ENCODE measurements around the gene FHIT.

The FHIT gene

GRCh38 chr3:60393946-60394345 lies 857.3 kb downstream of the FHIT start:
- DNase-seq = no peak
- H3K27me3 ChIP-seq = no peaks in the 10 kb centered on the region
- no peak for TF ChIP-seq CTCF (IDR thresholded peaks at IDR 0.05)
- H3K4me1 ChIP-seq = no peaks in the 10 kb centered on the region
- H3K9me3 ChIP-seq = no peaks in the 10 kb centered on the region
- intact Hi-C loops (cut with DNase I; ENCODE audit: low total_unique reads) = no loop called here
- H3K27ac ChIP-seq = no peak overlapping the region
- no peaks in the 10 kb centered on the region for H3K36me3 ChIP-seq
- H3K4me3 ChIP-seq = no peak overlapping the region

GRCh38 chr3:60392501-60392900 lies 858.8 kb downstream of the FHIT start:
- Histone ChIP-seq H3K27ac (no peak overlapping the region), H3K4me3 (no peak overlapping the region), H3K9me3 (no peaks in the 10 kb centered on the region), H3K27me3 (no peaks in the 10 kb centered on the region), H3K4me1 (no peaks in the 10 kb centered on the region), H3K36me3 (no peaks in the 10 kb centered on the region)
- DNase-seq = no peak
- no peak for TF ChIP-seq CTCF (IDR thresholded peaks at IDR 0.05)
- intact Hi-C loops (cut with DNase I; ENCODE audit: low total_unique reads) = no loop called here

- no peaks in the 10 kb centered on the region for H3K27me3 ChIP-seq
- intact Hi-C loops (cut with DNase I; ENCODE audit: low total_unique reads) = no loop called here
- H3K27ac ChIP-seq = no peak overlapping the region
- H3K9me3 ChIP-seq = no peaks in the 10 kb centered on the region
- DNase-seq = no peak
- TF ChIP-seq CTCF (IDR thresholded peaks at IDR 0.05) = no peak
- H3K4me1 ChIP-seq = no peaks in the 10 kb centered on the region
- H3K36me3 ChIP-seq = no peaks in the 10 kb centered on the region
- H3K4me3 ChIP-seq = no peak overlapping the region
These were observed 860.0 kb downstream of the FHIT start for GRCh38 chr3:60391292-60391691.

GRCh38 chr3:60388731-60389130 lies 862.5 kb downstream of the FHIT start:
- H3K9me3 ChIP-seq = no peaks in the 10 kb centered on the region
- TF ChIP-seq CTCF (IDR thresholded peaks at IDR 0.05) = no peak
- no peaks in the 10 kb centered on the region for H3K36me3 ChIP-seq
- no peak for DNase-seq
- intact Hi-C loops (cut with DNase I; ENCODE audit: low total_unique reads) = no loop called here
- no peak overlapping the region for H3K27ac ChIP-seq
- H3K4me1 ChIP-seq = no peaks in the 10 kb centered on the region
- H3K27me3 ChIP-seq = no peaks in the 10 kb centered on the region
- no peak overlapping the region for H3K4me3 ChIP-seq

GRCh38 chr3:60386306-60386705 lies 864.9 kb downstream of the FHIT start:
- Histone ChIP-seq H3K27me3 (no peaks in the 10 kb centered on the region), H3K36me3 (no peaks in the 10 kb centered on the region), H3K4me3 (no peak overlapping the region), H3K27ac (no peak overlapping the region), H3K4me1 (no peaks in the 10 kb centered on the region), H3K9me3 (no peaks in the 10 kb centered on the region)
- intact Hi-C loops (cut with DNase I; ENCODE audit: low total_unique reads) = no loop called here
- TF ChIP-seq CTCF (IDR thresholded peaks at IDR 0.05) = no peak
- DNase-seq = no peak

- Histone ChIP-seq H3K27ac (no peak overlapping the region), H3K36me3 (no peaks in the 10 kb centered on the region), H3K4me1 (no peaks in the 10 kb centered on the region), H3K4me3 (no peak overlapping the region), H3K9me3 (no peaks in the 10 kb centered on the region), H3K27me3 (no peaks in the 10 kb centered on the region)
- TF ChIP-seq CTCF (IDR thresholded peaks at IDR 0.05) = no peak
- no peak for DNase-seq
- intact Hi-C loops (cut with DNase I; ENCODE audit: low total_unique reads) = no loop called here
These were observed 866.9 kb downstream of the FHIT start for GRCh38 chr3:60384341-60384740.

Measured in tibial artery (tissue), 4 donors.